T1000 (cell line): Measurements from ENCODE around the gene EPHB2.

Experiments used
- DNase-seq: peaks from one replicate; lab custom pipeline; 2025; ENCODE audit warnings: mixed read lengths; lab: John Stamatoyannopoulos, UW

EPHB2 gene

GRCh38 chr1:22751124-22751531 is 40.5 kb downstream of the EPHB2 start:
- DNase-seq = no peak

DNA sequence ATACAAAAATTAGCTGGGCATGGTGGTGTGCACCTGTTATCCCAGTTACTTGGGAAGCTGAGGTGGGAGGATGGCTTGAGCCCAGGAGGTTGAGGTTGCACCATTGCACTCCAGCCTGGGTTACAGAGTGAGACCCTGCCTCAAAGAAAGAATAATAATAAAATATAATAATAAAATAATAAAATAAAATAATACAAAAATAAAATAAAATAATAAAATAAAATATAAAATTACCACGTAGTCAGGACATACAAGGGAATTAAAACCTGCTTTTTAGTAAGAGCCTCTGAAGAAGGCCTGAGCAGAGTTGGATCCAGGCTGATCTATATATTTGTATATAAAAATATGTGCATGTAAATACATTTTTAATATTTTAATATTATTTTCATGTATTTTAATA is 41.7 kb downstream of the EPHB2 start:
- no peak for DNase-seq

DNA sequence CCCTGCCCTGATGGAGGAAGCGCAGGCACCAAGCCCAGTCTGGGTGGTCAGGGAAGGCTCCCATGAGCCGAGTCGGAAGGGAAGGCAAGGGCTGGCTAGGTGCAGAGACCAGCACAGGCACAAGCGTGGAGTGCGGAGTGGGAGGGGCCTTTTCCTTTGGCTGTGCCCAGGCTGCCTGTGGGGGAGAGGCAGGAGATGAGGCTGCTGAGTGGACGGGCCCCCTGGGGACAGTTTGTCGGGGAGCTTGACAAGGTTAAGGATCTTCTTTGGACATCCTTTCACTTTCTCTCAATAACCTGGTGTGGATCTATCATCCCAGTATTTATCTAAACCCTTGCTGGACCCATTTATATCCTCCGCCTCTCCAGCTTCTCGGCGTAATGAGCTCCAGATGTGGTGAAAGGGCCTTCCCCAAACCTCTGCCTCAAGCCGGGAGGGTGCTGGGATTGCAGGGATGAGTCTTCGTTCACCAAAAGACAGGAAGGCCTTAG is 42.9 kb downstream of the EPHB2 start:
- DNase-seq = no peak

- DNase-seq = no peak
Observed at GRCh38 chr1:22754106-22754768, 43.6 kb downstream of the EPHB2 start.

GRCh38 chr1:22754824-22755223 is 44.2 kb downstream of the EPHB2 start:
- no peak for DNase-seq

DNA sequence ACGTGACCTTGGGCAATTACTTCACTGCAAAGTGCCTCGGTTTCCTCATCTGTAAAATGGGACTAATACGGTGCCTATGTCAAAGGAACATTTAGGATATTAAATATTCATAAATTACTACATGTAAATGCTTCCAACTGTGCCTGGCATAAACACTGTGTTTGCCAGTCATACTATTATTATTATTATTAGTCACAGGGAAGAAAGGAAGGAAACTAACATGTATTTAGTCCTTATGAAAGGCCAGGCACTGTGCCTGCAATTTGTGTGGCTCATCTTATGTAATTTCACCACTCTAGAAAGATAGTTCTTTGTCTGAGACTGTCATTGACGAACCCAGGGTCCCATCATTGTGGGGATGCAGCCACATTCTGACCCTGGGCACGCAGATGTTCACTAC is 45.0 kb downstream of the EPHB2 start:
- no peak for DNase-seq

- DNase-seq = no peak
Observed at GRCh38 chr1:22756125-22756735, 45.6 kb downstream of the EPHB2 start.

GRCh38 chr1:22760455-22760854 is 49.8 kb downstream of the EPHB2 start:
- DNase-seq = no peak

GRCh38 chr1:22761101-22761500 is 50.5 kb downstream of the EPHB2 start:
- no peak for DNase-seq

DNA sequence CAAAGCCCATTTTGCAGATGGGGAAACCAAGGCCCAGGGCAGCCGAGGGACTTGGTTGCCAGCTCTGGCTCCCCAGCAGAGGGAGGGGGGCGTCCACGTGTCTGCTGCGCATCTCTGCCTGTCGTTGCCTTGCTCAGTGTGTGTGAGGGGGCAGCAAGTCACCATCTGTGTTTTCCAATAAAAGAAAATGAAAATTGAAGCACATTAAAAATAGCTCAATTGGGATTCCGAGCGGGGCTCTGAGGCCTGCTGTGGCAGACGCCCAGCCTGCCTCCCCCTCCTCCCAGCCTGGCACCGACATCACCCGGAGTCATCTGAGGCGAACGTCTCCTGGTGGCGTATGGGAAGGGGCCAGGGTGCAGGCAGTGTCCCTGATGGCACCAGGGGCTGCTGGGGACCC is 51.2 kb downstream of the EPHB2 start:
- no peak for DNase-seq

DNA sequence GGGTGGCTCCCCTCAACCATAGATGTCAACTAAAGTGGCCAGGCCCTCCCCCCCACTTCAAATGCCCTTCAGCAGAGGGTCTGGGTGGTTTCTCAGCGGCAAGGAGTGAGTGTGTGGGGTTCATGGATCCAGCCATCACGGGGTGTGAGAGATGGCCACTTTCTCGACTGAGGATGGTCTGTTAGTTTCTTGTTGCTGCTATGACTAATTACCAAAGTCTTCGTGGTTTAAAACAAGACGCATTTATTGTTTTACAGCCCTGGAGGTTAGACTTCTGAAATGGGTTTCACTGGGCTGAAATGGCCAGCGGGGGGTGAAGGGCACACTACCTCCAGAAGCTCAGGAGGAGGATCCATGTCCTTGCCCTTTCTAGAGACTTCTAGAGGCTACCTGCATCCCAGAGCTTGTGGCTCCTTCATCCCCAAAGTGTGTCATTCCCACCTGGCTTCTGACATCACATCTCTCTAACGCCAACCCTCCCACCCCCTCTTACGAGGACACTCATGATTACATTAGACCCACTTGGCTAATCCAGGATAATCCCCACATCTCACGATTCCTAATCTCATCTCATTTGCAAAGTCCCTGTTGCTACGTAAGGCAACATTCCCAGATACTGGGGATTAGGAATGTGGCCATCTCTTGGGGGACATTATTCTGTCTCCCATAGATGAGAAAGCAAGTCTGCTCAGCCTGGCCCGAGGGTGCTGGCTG is 53.0 kb downstream of the EPHB2 start:
- no peak for DNase-seq

DNA sequence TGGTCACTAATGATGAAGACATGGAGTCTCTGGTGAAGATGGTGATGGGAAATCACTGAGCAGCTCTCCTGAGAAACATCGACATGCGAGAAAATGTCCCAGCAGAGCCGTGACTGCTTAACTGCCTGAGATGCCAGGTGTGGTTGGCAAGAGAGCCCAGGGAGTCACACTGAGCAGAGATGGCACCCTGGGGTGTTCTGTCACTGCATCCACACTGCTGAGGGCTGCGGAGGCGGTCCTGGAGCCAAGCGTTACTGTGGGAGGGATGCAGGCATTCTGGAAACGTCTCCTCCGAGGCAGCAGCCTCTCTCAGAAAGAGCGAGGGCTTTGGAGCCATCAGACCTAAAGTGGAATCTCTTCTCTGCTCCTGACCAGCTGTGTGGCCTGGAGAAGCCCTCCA is 57.2 kb downstream of the EPHB2 start:
- DNase-seq = no peak

DNA sequence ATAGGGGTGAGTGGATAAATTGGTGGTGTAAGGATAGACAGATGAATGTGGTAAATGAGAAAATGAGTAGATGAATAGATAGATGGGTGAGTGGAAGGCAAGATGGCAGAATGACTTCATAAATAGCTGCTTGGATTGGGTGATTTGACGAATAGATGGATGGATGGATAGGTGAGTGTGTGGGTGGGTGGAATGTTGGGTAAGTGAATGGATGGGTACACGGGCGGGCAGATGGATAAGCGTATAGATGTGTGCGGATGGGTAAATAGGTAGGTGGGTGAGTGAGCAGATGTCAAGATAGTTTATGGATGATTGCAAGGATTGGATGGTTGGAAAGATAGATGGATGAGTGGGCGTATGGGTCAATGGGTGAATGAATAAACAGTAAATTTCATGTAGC is 59.3 kb downstream of the EPHB2 start:
- no peak for DNase-seq

- no peak for DNase-seq
Observed at GRCh38 chr1:22772014-22772413, 61.4 kb downstream of the EPHB2 start.

GRCh38 chr1:22773981-22774832 is 63.6 kb downstream of the EPHB2 start:
- no peak for DNase-seq

- DNase-seq = no peak
Observed at GRCh38 chr1:22774833-22775182, 64.2 kb downstream of the EPHB2 start.

DNA sequence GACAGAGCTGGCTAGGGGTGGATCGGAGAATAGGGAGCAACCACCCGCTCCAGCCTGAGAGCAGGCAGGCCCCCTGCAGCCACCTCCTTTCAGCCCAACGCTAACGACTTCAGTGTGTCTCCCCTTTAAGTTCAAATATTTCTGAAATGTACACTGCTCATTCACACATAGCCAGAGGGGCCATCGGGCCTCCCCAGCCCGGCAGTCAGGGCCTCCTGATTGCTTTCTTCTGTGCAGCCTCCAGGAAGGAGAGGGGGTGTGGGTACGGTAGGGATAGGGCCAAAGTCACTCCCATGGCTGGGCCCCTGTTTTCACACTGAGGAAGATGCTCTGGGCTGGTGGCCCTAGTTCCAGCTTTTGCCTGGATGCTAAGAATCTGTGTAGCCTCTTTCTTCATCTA is 64.8 kb downstream of the EPHB2 start:
- DNase-seq = no peak

GRCh38 chr1:22776035-22776613 is 65.5 kb downstream of the EPHB2 start:
- DNase-seq = no peak

- no peak for DNase-seq
Observed at GRCh38 chr1:22777388-22778057, 66.9 kb downstream of the EPHB2 start.

GRCh38 chr1:22778408-22778807 is 67.8 kb downstream of the EPHB2 start:
- no peak for DNase-seq

- DNase-seq = no peak
Observed at GRCh38 chr1:22778862-22779520, 68.4 kb downstream of the EPHB2 start.
